PC-3 (cell line): ENCODE results near the gene DYSF. TPM values are rescaled to one million over a fixed set of nuclear protein-coding genes. Genes with fewer than 3 reads are reported as not detected.
A peak's percentile ranks its signal among the peaks of the same experiment; 100 is the strongest.

Source experiments
- ATAC-seq: fragments of 200-7000 bp; cut with Tn5 transposase; 2 replicates; pipeline ENCODE4 v1.9.1; 2020; ENCODE audit warnings: mild to moderate bottlenecking, moderate library complexity
- BruUV-seq: library from RNA; stranded (reverse); fragments of 400-500 nt; replicated peaks from 2 replicates; lab custom pipeline; 2021; lab: Mats Ljungman, UMichigan
- CTCF ChIA-PET: fragments of 300-600 bp; sonication (Branson Sonifier 250); formaldehyde crosslinking; loops from one replicate; lab custom pipeline; 2022; ENCODE audit warnings: antibody characterized with exemption; lab: Charles Lee
- POLR2A ChIA-PET: fragments of 300-600 bp; sonication (Branson Sonifier 250); formaldehyde crosslinking; loops from one replicate; lab custom pipeline; 2022; ENCODE audit warnings: antibody characterized with exemption; ENCODE audit not compliant: unreplicated experiment; lab: Charles Lee
- DNase-seq: peaks from one replicate; pipeline ENCODE4 v3.0.0-alpha.2; 2015
- H2AFZ ChIP-seq: fragments of 300-600 bp; sonication (generic); 2 replicates; pipeline ENCODE4 v1.6.0; 2016; ENCODE audit warnings: antibody characterized with exemption, low read length
- H3F3A ChIP-seq: fragments of 300-600 bp; sonication (generic); one replicate; pipeline ENCODE4 v1.6.0; 2017; ENCODE audit warnings: antibody characterized with exemption, low read length, control low read depth, mild to moderate bottlenecking; ENCODE audit not compliant: unreplicated experiment
- H3K27ac ChIP-seq: fragments of 300-600 bp; sonication (generic); 2 replicates; pipeline ENCODE4 v1.5.1; 2016; ENCODE audit warnings: mild to moderate bottlenecking, low read length
- H3K27me3 ChIP-seq: fragments of 300-600 bp; sonication (generic); 2 replicates; pipeline ENCODE4 v1.6.1; 2016; ENCODE audit warnings: low read length, mixed read lengths
- H3K36me3 ChIP-seq: fragments of 300-600 bp; sonication (generic); 2 replicates; pipeline ENCODE4 v1.6.1; 2016; ENCODE audit warnings: low read depth, mixed run types, low read length, mixed read lengths
- H3K4me1 ChIP-seq: fragments of 300-600 bp; sonication (generic); 2 replicates; pipeline ENCODE4 v1.5.1; 2016; ENCODE audit warnings: low read length; ENCODE audit not compliant: insufficient read depth
- H3K4me2 ChIP-seq: fragments of 300-600 bp; sonication (generic); 2 replicates; pipeline ENCODE4 v1.6.0; 2016; ENCODE audit warnings: low read length
- H3K4me3 ChIP-seq: fragments of 300-600 bp; sonication (generic); 2 replicates; pipeline ENCODE4 v1.5.1; 2016; ENCODE audit warnings: mild to moderate bottlenecking, low read length, mixed read lengths
- H3K79me2 ChIP-seq: fragments of 300-600 bp; sonication (generic); 2 replicates; pipeline ENCODE4 v1.6.1; 2017; ENCODE audit warnings: low read length, mixed read lengths
- H3K9ac ChIP-seq: fragments of 300-600 bp; sonication (generic); 2 replicates; pipeline ENCODE4 v1.6.0; 2016; ENCODE audit warnings: mild to moderate bottlenecking, low read length
- H3K9me2 ChIP-seq: fragments of 300-600 bp; sonication (generic); replicated peaks from 2 replicates; pipeline ENCODE4 v1.6.1; 2016; ENCODE audit warnings: mixed run types, low read length, mixed read lengths
- H3K9me3 ChIP-seq: fragments of 300-600 bp; sonication (generic); 2 replicates; pipeline ENCODE4 v1.6.1; 2016; ENCODE audit warnings: low read length, mixed read lengths
- H4K20me1 ChIP-seq: fragments of 300-600 bp; sonication (generic); 2 replicates; pipeline ENCODE4 v1.6.1; 2016; ENCODE audit warnings: low read length, mixed read lengths
- CTCF ChIP-seq: fragments of 300-600 bp; sonication (generic); conservative IDR thresholded peaks from 2 replicates; pipeline ENCODE4 v1.5.1; 2017; ENCODE audit warnings: antibody characterized with exemption, low read depth, mild to moderate bottlenecking, low read length
- EZH2 ChIP-seq: fragments of 300-600 bp; sonication (generic); IDR thresholded peaks from one replicate; pipeline ENCODE4 v1.6.1; 2017; ENCODE audit warnings: antibody characterized with exemption, mild to moderate bottlenecking, low read length; ENCODE audit not compliant: unreplicated experiment
- EZH2phosphoT487 ChIP-seq: fragments of 300-600 bp; sonication (generic); IDR thresholded peaks from 2 replicates; pipeline ENCODE4 v1.6.1; 2018; ENCODE audit warnings: mild to moderate bottlenecking, antibody characterized with exemption, low read length, borderline replicate concordance
- intact Hi-C: fragments of 100-400 bp; cut with micrococcal nuclease; formaldehyde crosslinking; loops from 2 replicates; pipeline ENCODE4 v1.9.0; 2023
- total RNA-seq: library from RNA; depleted of rRNA; stranded (reverse); fragments of >200 nt; gene quantifications from 2 replicates; pipeline ENCODE4 v1.2.3, GENCODE V29; 2014

DYSF gene
- total RNA-seq, 1 experiment from 2014 or later: 13.0 TPM

GRCh38 chr2:71540818-71541217, 87.5 kb downstream of the DYSF start:
- Histone ChIP-seq H3K36me3 (no peaks in the 10 kb centered on the region), H3K27ac (no peak overlapping the region), H3K4me1 (peaks cover 9% of the 10 kb centered on the region; the same call in 1 of the 2 replicates), H3K4me3 (no peak overlapping the region), H3K9ac (no peak overlapping the region), H3F3A (no peaks in the 10 kb centered on the region), H3K4me2 (no peak overlapping the region), H3K27me3 (no peaks in the 10 kb centered on the region), H4K20me1 (no peaks in the 10 kb centered on the region), H3K79me2 (no peaks in the 10 kb centered on the region), H3K9me2 (no peaks in the 10 kb centered on the region), H3K9me3 (no peaks in the 10 kb centered on the region), H2AFZ (no peak overlapping the region)
- intact Hi-C loops: loop anchor here (10.0 kb wide), 2 partner anchors 384 to 1204 kb away; no protein-coding TSS in a partner anchor
- TF ChIP-seq EZH2phosphoT487: no peak
- ChIA-PET POLR2A (no interaction called here), CTCF (no interaction called here)
- ATAC-seq (no peak), DNase-seq (no peak)
- no TSS peak for BruUV-seq

GRCh38 chr2:71544919-71545571, 91.7 kb downstream of the DYSF start:
- Histone ChIP-seq H3F3A (no peaks in the 10 kb centered on the region), H3K36me3 (no peaks in the 10 kb centered on the region), H3K4me1 (peaks cover 9% of the 10 kb centered on the region; the same call in 1 of the 2 replicates), H3K27me3 (no peaks in the 10 kb centered on the region), H3K79me2 (no peaks in the 10 kb centered on the region), H3K9ac (peak overlapping the region; percentile 33), H3K9me3 (no peaks in the 10 kb centered on the region), H3K27ac (no peak overlapping the region), H3K4me2 (peak overlapping the region; percentile 84), H3K9me2 (no peaks in the 10 kb centered on the region), H4K20me1 (no peaks in the 10 kb centered on the region), H2AFZ (peak overlapping the region; percentile 96), H3K4me3 (peak overlapping the region; percentile 64)
- CTCF ChIA-PET: no interaction called here
- no peak for TF ChIP-seq EZH2phosphoT487
- no peak for TF ChIP-seq EZH2
- no peak for TF ChIP-seq CTCF
- BruUV-seq: TSS peak; percentile 57
- intact Hi-C loops: loop anchor here (1.0 to 10.0 kb wide), 5 partner anchors 252 to 1342 kb away; partner anchors contain the start of gene SPR
- ATAC-seq (peak; percentile 72), DNase-seq (peak; percentile 37)
- POLR2A ChIA-PET: interaction anchor here (0.6 kb wide), 1 partner anchor 596 kb away, joined by 3 read pairs; no protein-coding TSS in a partner anchor

GRCh38 chr2:71545572-71546274, 92.4 kb downstream of the DYSF start:
- Histone ChIP-seq H3F3A (no peaks in the 10 kb centered on the region), H3K9me2 (no peaks in the 10 kb centered on the region), H3K27me3 (no peaks in the 10 kb centered on the region), H3K27ac (no peak overlapping the region), H3K4me3 (peak overlapping the region; percentile 64), H3K4me2 (peak overlapping the region; percentile 84), H4K20me1 (no peaks in the 10 kb centered on the region), H3K4me1 (peaks cover 9% of the 10 kb centered on the region; the same call in 1 of the 2 replicates), H3K9me3 (no peaks in the 10 kb centered on the region), H2AFZ (peak overlapping the region; percentile 96), H3K36me3 (no peaks in the 10 kb centered on the region), H3K9ac (peak overlapping the region; percentile 33), H3K79me2 (no peaks in the 10 kb centered on the region)
- intact Hi-C loops: loop anchor here (1.0 to 10.0 kb wide), 5 partner anchors 252 to 1342 kb away; partner anchors contain the start of gene SPR
- ATAC-seq (peak; percentile 93), DNase-seq (peak; percentile 75)
- ChIA-PET POLR2A (interaction anchor here (0.6 kb wide), 1 partner anchor 65 kb away, joined by 3 read pairs; no protein-coding TSS in a partner anchor), CTCF (interaction anchor here (0.7 to 1.2 kb wide), 2 partner anchors 604 to 1060 kb away, joined by 3 to 4 read pairs; no protein-coding TSS in a partner anchor)
- BruUV-seq: TSS peak; percentile 39
- peak; percentile 95 for TF ChIP-seq CTCF
- TF ChIP-seq EZH2phosphoT487: no peak
